GM23338 (cell line): ENCODE measurements around the gene INTS6L. TPM values are rescaled to one million over a fixed set of nuclear protein-coding genes. Genes with fewer than 3 reads are reported as not detected.

Experiments used
- ATAC-seq: fragments of 200-7000 bp; cut with Tn5 transposase; 3 replicates; pipeline ENCODE4 v1.9.1; 2020
- DNase-seq: peaks from one replicate; pipeline ENCODE4 v3.0.0-alpha.2; 2015; ENCODE audit warnings: low spot score
- H2AFZ ChIP-seq: fragments of 200-600 bp; sonication (generic); 2 replicates; pipeline ENCODE4 v1.8.0; 2016; ENCODE audit warnings: antibody characterized with exemption, mild to moderate bottlenecking, moderate library complexity
- H3F3A ChIP-seq: fragments of 200-600 bp; sonication (generic); replicated peaks from 2 replicates; pipeline ENCODE4 v1.8.0; 2017; ENCODE audit warnings: antibody characterized with exemption, mixed run types, low read depth
- H3K27ac ChIP-seq: fragments of 200-600 bp; sonication (generic); 2 replicates; pipeline ENCODE4 v1.6.1; 2016; ENCODE audit warnings: low read depth
- H3K27me3 ChIP-seq: fragments of 200-600 bp; sonication (generic); 2 replicates; pipeline ENCODE4 v1.8.0; 2016; ENCODE audit warnings: mild to moderate bottlenecking, mixed run types, moderate library complexity; ENCODE audit not compliant: insufficient read depth
- H3K36me3 ChIP-seq: fragments of 200-600 bp; sonication (generic); 2 replicates; pipeline ENCODE4 v1.8.0; 2016; ENCODE audit warnings: mild to moderate bottlenecking; ENCODE audit not compliant: insufficient read depth
- H3K4me1 ChIP-seq: fragments of 200-600 bp; sonication (generic); 2 replicates; pipeline ENCODE4 v1.8.0; 2016; ENCODE audit warnings: mild to moderate bottlenecking, moderate library complexity; ENCODE audit not compliant: insufficient read depth
- H3K4me2 ChIP-seq: fragments of 200-600 bp; sonication (generic); 2 replicates; pipeline ENCODE4 v1.7.1; 2017; ENCODE audit warnings: mixed run types
- H3K4me3 ChIP-seq: fragments of 200-600 bp; sonication (generic); 2 replicates; pipeline ENCODE4 v1.6.1; 2016; ENCODE audit warnings: mixed run types
- H3K79me2 ChIP-seq: fragments of 200-600 bp; sonication (generic); replicated peaks from 2 replicates; pipeline ENCODE4 v1.8.0; 2017; ENCODE audit warnings: mild to moderate bottlenecking; ENCODE audit not compliant: insufficient read depth
- H3K9me2 ChIP-seq: fragments of 200-600 bp; sonication (generic); 2 replicates; pipeline ENCODE4 v1.8.0; 2017; ENCODE audit not compliant: insufficient read depth
- H4K20me1 ChIP-seq: fragments of 200-600 bp; sonication (generic); replicated peaks from 2 replicates; pipeline ENCODE4 v1.8.0; 2017; ENCODE audit warnings: mild to moderate bottlenecking; ENCODE audit not compliant: insufficient read depth
- H3K27ac Mint-ChIP-seq: 2 replicates; pipeline ENCODE4 v1.8.0; 2020; ENCODE audit warnings: inconsistent platforms, mild to moderate bottlenecking, moderate library complexity, mixed read lengths
- H3K27me3 Mint-ChIP-seq: 3 replicates; pipeline ENCODE4 v1.8.0; 2022; ENCODE audit warnings: low read depth, mild to moderate bottlenecking, moderate library complexity, mixed read lengths, inconsistent platforms; ENCODE audit not compliant: insufficient read depth, poor library complexity
- H3K36me3 Mint-ChIP-seq: 3 replicates; pipeline ENCODE4 v1.8.0; 2021; ENCODE audit warnings: low read depth, mild to moderate bottlenecking, inconsistent platforms, moderate library complexity, mixed read lengths
- H3K4me1 Mint-ChIP-seq: 3 replicates; pipeline ENCODE4 v1.8.0; 2020; ENCODE audit warnings: mild to moderate bottlenecking, inconsistent platforms, mixed read lengths
- H3K4me3 Mint-ChIP-seq: 3 replicates; pipeline ENCODE4 v1.8.0; 2021; ENCODE audit warnings: moderate library complexity, mild to moderate bottlenecking, inconsistent platforms, mixed read lengths
- H3K9me3 Mint-ChIP-seq: 3 replicates; pipeline ENCODE4 v1.8.0; 2020; ENCODE audit warnings: moderate library complexity, mild to moderate bottlenecking, inconsistent platforms, mixed read lengths
- CREB1 ChIP-seq: fragments of 250-450 bp; sonication (Bioruptor Pico); IDR thresholded peaks from 2 replicates; pipeline ENCODE4 v1.5.0; 2020; ENCODE audit warnings: low read depth, mild to moderate bottlenecking, moderate library complexity
- CTCF ChIP-seq, 2 experiments: fragments of 200-600 bp in 1 of 2; sonication (generic) in 1 of 2; conservative IDR thresholded peaks; 2 replicates each; pipeline versions ENCODE4 v1.5.1 to v1.6.1; 2016 to 2017; ENCODE audit warnings: antibody characterized with exemption in 2 of 2, low read depth in 2 of 2, mild to moderate bottlenecking in 2 of 2, moderate library complexity in 1 of 2
- ETS1 ChIP-seq: IDR thresholded peaks from 2 replicates; pipeline ENCODE4 v1.6.1; 2016; ENCODE audit warnings: antibody characterized with exemption
- EZH2 ChIP-seq: fragments of 200-600 bp; sonication (generic); IDR thresholded peaks from one replicate; pipeline ENCODE4 v1.8.0; 2017; ENCODE audit warnings: antibody characterized with exemption, mild to moderate bottlenecking, low read depth; ENCODE audit not compliant: unreplicated experiment
- EZH2phosphoT487 ChIP-seq: fragments of 200-600 bp; sonication (generic); IDR thresholded peaks from one replicate; pipeline ENCODE4 v1.8.1; 2018; ENCODE audit warnings: antibody characterized with exemption; ENCODE audit not compliant: unreplicated experiment
- JUNB ChIP-seq: IDR thresholded peaks from one replicate; pipeline ENCODE4 v1.6.1; 2016; ENCODE audit warnings: antibody characterized with exemption; ENCODE audit not compliant: unreplicated experiment
- NANOG ChIP-seq: IDR thresholded peaks from 2 replicates; pipeline ENCODE4 v1.6.1; 2016; ENCODE audit warnings: antibody characterized with exemption, borderline replicate concordance
- POLR2AphosphoS5 ChIP-seq: IDR thresholded peaks from 2 replicates; pipeline ENCODE4 v1.6.1; 2016; ENCODE audit warnings: antibody characterized with exemption, low read depth
- REST ChIP-seq: IDR thresholded peaks from one replicate; pipeline ENCODE4 v1.6.1; 2018; ENCODE audit warnings: antibody characterized with exemption; ENCODE audit not compliant: unreplicated experiment
- STAT1 ChIP-seq: IDR thresholded peaks from one replicate; pipeline ENCODE4 v1.6.1; 2016; ENCODE audit warnings: antibody characterized with exemption; ENCODE audit not compliant: unreplicated experiment
- ZNF114 ChIP-seq: fragments of 250-450 bp; sonication (Bioruptor Pico); IDR thresholded peaks from 2 replicates; pipeline ENCODE4 v1.5.0; 2020; ENCODE audit warnings: mild to moderate bottlenecking, moderate library complexity
- ZNF331 ChIP-seq: fragments of 250-450 bp; sonication (Bioruptor Pico); IDR thresholded peaks from 2 replicates; pipeline ENCODE4 v1.5.0; 2020; ENCODE audit warnings: low read depth, mild to moderate bottlenecking, moderate library complexity
- ZNF462 ChIP-seq: fragments of 250-450 bp; sonication (Bioruptor Pico); IDR thresholded peaks from 2 replicates; pipeline ENCODE4 v1.5.0; 2020; ENCODE audit warnings: mild to moderate bottlenecking, moderate library complexity
- polyA plus RNA-seq: library from polyadenylated mRNA; unstranded; fragments of >200 nt; fragmentation: Nextera tagmentation; extraction: Ambion mirVana; gene quantifications from 2 replicates; pipeline ENCODE4 v1.2.1, GENCODE V29; 2016
- total RNA-seq: library from RNA; depleted of rRNA; stranded (reverse); fragments of >200 nt; shearing (Covaris generic); gene quantifications from 2 replicates; pipeline ENCODE4 v1.2.3, GENCODE V29; 2014

INTS6L gene
- total and polyA plus RNA-seq, 2 experiments from 2014 or later = 4.5 to 6.4 TPM

GRCh38 chrX:135481696-135482179 is 38.7 kb upstream of the INTS6L start:
- H3F3A ChIP-seq = no peaks in the 10 kb centered on the region
- ATAC-seq (no peak), DNase-seq (no peak)
- Mint-ChIP-seq H3K27me3 (no peaks in the 10 kb centered on the region), H3K36me3 (no peaks in the 10 kb centered on the region), H3K27ac (no peak overlapping the region), H3K9me3 (no peaks in the 10 kb centered on the region), H3K4me1 (no peaks in the 10 kb centered on the region), H3K4me3 (no peak overlapping the region)
- H3K4me1 ChIP-seq = no peaks in the 10 kb centered on the region
- H3K4me3 ChIP-seq = no peak overlapping the region
- no peak for TF ChIP-seq ETS1
- TF ChIP-seq NANOG = no peak
- no peak for TF ChIP-seq JUNB
- no peak for TF ChIP-seq EZH2phosphoT487
- no peak for TF ChIP-seq POLR2AphosphoS5
- TF ChIP-seq EZH2 = no peak
- no peak for TF ChIP-seq REST
- no peak for TF ChIP-seq ZNF462
- no peak for TF ChIP-seq CREB1 (CRISPR knock-in tag)
- TF ChIP-seq ZNF331 (CRISPR knock-in tag) = no peak
- TF ChIP-seq CTCF (conservative IDR thresholded peaks at IDR 0.05; ENCODE audit: low read depth in 2 of 2) = no peak
- no peak for TF ChIP-seq STAT1
- TF ChIP-seq ZNF114 (CRISPR knock-in tag) = no peak
- H3K79me2 ChIP-seq = no peaks in the 10 kb centered on the region
- no peaks in the 10 kb centered on the region for H3K36me3 ChIP-seq
- no peak overlapping the region for H3K4me2 ChIP-seq
- no peaks in the 10 kb centered on the region for H3K27me3 ChIP-seq
- no peak overlapping the region for H2AFZ ChIP-seq
- no peak overlapping the region for H3K27ac ChIP-seq
- H4K20me1 ChIP-seq = no peaks in the 10 kb centered on the region
- no peaks in the 10 kb centered on the region for H3K9me2 ChIP-seq
